SU-DHL-6 (cell line): ENCODE measurements around the gene CEP19.

Experiments
- H2AFZ ChIP-seq: fragments of 200-600 bp; sonication (generic); 2 replicates; pipeline ENCODE4 v1.6.1; 2014; ENCODE audit warnings: low read depth, mild to moderate bottlenecking, moderate library complexity, mixed read lengths, antibody characterized with exemption, low read length; ENCODE audit not compliant: severe bottlenecking
- H3F3A ChIP-seq: fragments of 200-600 bp; shearing (Covaris generic); 2 replicates; pipeline ENCODE4 v1.6.0; 2016; ENCODE audit warnings: antibody characterized with exemption, mild to moderate bottlenecking; ENCODE audit not compliant: insufficient read depth
- H3K27ac ChIP-seq: fragments of 200-600 bp; sonication (generic); 2 replicates; pipeline ENCODE4 v1.5.1; 2016; ENCODE audit warnings: low read depth, mild to moderate bottlenecking, low read length, moderate library complexity, mixed read lengths
- H3K27me3 ChIP-seq: fragments of 200-600 bp; sonication (generic), shearing (Covaris generic); 2 replicates; pipeline ENCODE4 v1.6.0; 2014; ENCODE audit warnings: mild to moderate bottlenecking, low read length
- H3K36me3 ChIP-seq: fragments of 200-600 bp; sonication (generic); 2 replicates; pipeline ENCODE4 v1.6.1; 2014; ENCODE audit warnings: mild to moderate bottlenecking, low read length, mixed read lengths
- H3K4me2 ChIP-seq: fragments of 300-600, 200-600 bp; shearing (Covaris generic), sonication (generic); 2 replicates; pipeline ENCODE4 v1.6.0; 2014; ENCODE audit warnings: low read length, low read depth, mild to moderate bottlenecking; ENCODE audit not compliant: poor library complexity, severe bottlenecking
- H3K4me3 ChIP-seq: fragments of 200-600 bp; sonication (generic); 2 replicates; pipeline ENCODE4 v1.5.1; 2014; ENCODE audit warnings: antibody characterized with exemption, low read length, mild to moderate bottlenecking, mixed read lengths; ENCODE audit not compliant: insufficient read depth, poor library complexity, severe bottlenecking
- H3K79me2 ChIP-seq: fragments of 200-600 bp; sonication (generic); 2 replicates; pipeline ENCODE4 v1.6.1; 2014; ENCODE audit warnings: mild to moderate bottlenecking, low read length, moderate library complexity; ENCODE audit not compliant: insufficient read depth
- H3K9ac ChIP-seq: fragments of 200-600 bp; sonication (generic); 2 replicates; pipeline ENCODE4 v1.7.0; 2014; ENCODE audit warnings: mild to moderate bottlenecking, low read length
- H3K9me2 ChIP-seq: fragments of 200-600 bp; sonication (generic); replicated peaks from 2 replicates; pipeline ENCODE4 v1.6.1; 2014; ENCODE audit warnings: low read length; ENCODE audit not compliant: insufficient read depth
- H3K9me3 ChIP-seq: fragments of 200-600 bp; sonication (generic); 2 replicates; pipeline ENCODE4 v1.6.1; 2014; ENCODE audit warnings: low read length, mixed read lengths; ENCODE audit not compliant: insufficient read depth
- H4K20me1 ChIP-seq: fragments of 200-600 bp; sonication (generic); 2 replicates; pipeline ENCODE4 v1.6.1; 2014; ENCODE audit warnings: low read depth, mild to moderate bottlenecking, antibody characterized with exemption, low read length, moderate library complexity, mixed read lengths
- EZH2phosphoT487 ChIP-seq: fragments of 200-600 bp; sonication (generic), shearing (Covaris generic); conservative IDR thresholded peaks from 2 replicates; pipeline ENCODE4 v1.6.1; 2018; ENCODE audit warnings: mild to moderate bottlenecking, antibody characterized with exemption, low read length, moderate library complexity, mixed read lengths
- TF ChIP-seq, protein P1 (sequence below): fragments of 200-600 bp; sonication (generic); IDR thresholded peaks from one replicate; pipeline ENCODE4 v1.5.1; 2017; ENCODE audit warnings: antibody characterized with exemption, mild to moderate bottlenecking, low read length, moderate library complexity; ENCODE audit not compliant: insufficient read depth, poor library complexity, severe bottlenecking

CEP19 gene

DNA sequence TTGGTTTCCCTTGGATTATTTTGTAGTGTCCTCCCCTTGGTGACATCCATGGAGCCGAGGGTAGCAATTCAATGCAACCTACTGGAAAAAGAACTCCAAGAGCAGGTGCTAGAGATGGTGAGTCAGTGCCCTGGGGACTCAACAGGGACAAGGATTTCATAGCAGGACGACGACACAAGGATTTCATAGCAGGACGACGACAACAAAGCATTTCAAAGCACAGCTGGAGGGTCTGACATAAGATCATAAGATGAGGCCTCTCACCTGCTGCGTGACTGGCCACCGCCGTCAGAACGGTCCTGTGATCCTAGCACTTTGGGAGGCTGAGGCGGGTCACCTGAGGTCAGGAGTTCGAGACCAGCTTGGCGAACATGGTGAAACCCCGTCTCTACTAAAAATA, 50.0 kb downstream of the CEP19 start:
- no peak overlapping the region for H3K4me3 ChIP-seq
- H2AFZ ChIP-seq: no peak overlapping the region
- H3K27ac ChIP-seq: no peak overlapping the region
- H3K79me2 ChIP-seq: no peaks in the 10 kb centered on the region
- no peak overlapping the region for H3K4me2 ChIP-seq
- no peaks in the 10 kb centered on the region for H3K9me3 ChIP-seq
- H3K9ac ChIP-seq: no peak overlapping the region
- no peaks in the 10 kb centered on the region for H3K9me2 ChIP-seq
- no peaks in the 10 kb centered on the region for H4K20me1 ChIP-seq
- no peaks in the 10 kb centered on the region for H3K36me3 ChIP-seq
- no peak for TF ChIP-seq EZH2phosphoT487
- TF ChIP-seq, protein P1, sequence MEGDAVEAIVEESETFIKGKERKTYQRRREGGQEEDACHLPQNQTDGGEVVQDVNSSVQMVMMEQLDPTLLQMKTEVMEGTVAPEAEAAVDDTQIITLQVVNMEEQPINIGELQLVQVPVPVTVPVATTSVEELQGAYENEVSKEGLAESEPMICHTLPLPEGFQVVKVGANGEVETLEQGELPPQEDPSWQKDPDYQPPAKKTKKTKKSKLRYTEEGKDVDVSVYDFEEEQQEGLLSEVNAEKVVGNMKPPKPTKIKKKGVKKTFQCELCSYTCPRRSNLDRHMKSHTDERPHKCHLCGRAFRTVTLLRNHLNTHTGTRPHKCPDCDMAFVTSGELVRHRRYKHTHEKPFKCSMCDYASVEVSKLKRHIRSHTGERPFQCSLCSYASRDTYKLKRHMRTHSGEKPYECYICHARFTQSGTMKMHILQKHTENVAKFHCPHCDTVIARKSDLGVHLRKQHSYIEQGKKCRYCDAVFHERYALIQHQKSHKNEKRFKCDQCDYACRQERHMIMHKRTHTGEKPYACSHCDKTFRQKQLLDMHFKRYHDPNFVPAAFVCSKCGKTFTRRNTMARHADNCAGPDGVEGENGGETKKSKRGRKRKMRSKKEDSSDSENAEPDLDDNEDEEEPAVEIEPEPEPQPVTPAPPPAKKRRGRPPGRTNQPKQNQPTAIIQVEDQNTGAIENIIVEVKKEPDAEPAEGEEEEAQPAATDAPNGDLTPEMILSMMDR: no peak
- no peaks in the 10 kb centered on the region for H3F3A ChIP-seq
- H3K27me3 ChIP-seq: no peaks in the 10 kb centered on the region

DNA sequence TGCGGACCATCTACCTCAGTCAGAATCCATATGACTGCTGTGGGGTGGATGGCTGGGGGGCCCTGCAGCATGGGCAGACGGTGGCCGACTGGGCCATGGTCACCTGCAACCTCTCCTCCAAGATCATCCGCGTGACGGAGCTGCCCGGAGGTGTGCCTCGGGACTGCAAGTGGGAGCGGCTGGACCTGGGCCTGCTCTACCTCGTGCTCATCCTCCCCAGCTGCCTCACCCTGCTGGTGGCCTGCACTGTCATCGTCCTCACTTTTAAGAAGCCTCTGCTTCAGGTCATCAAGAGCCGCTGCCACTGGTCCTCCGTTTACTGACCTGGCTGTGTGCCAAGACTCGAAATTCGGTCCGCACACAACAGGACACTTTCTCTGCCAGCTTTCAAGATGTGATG, 50.6 kb downstream of the CEP19 start:
- H3K27ac ChIP-seq: no peak overlapping the region
- H3K9me3 ChIP-seq: no peaks in the 10 kb centered on the region
- TF ChIP-seq, protein P1: no peak
- no peak for TF ChIP-seq EZH2phosphoT487
- H3K4me2 ChIP-seq: no peak overlapping the region
- no peaks in the 10 kb centered on the region for H3K36me3 ChIP-seq
- no peak overlapping the region for H3K9ac ChIP-seq
- no peaks in the 10 kb centered on the region for H3K9me2 ChIP-seq
- no peaks in the 10 kb centered on the region for H4K20me1 ChIP-seq
- H3K79me2 ChIP-seq: no peaks in the 10 kb centered on the region
- no peak overlapping the region for H3K4me3 ChIP-seq
- H3K27me3 ChIP-seq: no peaks in the 10 kb centered on the region
- no peak overlapping the region for H2AFZ ChIP-seq
- H3F3A ChIP-seq: no peaks in the 10 kb centered on the region

DNA sequence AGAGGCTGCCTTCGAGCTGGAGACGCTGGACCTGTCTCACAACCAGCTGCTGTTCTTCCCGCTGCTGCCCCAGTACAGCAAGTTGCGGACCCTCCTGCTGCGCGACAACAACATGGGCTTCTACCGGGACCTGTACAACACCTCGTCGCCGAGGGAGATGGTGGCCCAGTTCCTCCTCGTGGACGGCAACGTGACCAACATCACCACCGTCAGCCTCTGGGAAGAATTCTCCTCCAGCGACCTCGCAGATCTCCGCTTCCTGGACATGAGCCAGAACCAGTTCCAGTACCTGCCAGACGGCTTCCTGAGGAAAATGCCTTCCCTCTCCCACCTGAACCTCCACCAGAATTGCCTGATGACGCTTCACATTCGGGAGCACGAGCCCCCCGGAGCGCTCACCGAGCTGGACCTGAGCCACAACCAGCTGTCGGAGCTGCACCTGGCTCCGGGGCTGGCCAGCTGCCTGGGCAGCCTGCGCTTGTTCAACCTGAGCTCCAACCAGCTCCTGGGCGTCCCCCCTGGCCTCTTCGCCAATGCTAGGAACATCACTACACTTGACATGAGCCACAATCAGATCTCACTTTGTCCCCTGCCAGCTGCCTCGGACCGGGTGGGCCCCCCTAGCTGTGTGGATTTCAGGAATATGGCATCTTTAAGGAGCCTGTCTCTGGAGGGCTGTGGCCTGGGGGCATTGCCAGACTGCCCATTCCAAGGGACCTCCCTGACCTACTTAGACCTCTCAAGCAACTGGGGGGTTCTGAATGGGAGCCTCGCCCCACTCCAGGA, 51.5 kb downstream of the CEP19 start:
- Histone ChIP-seq H3K4me3 (no peak overlapping the region), H3K27ac (no peak overlapping the region), H4K20me1 (no peaks in the 10 kb centered on the region), H3K9me2 (no peaks in the 10 kb centered on the region), H3K27me3 (no peaks in the 10 kb centered on the region), H3K36me3 (no peaks in the 10 kb centered on the region), H3K9me3 (no peaks in the 10 kb centered on the region), H3K9ac (no peak overlapping the region), H3K4me2 (no peak overlapping the region), H3F3A (no peaks in the 10 kb centered on the region), H3K79me2 (no peaks in the 10 kb centered on the region), H2AFZ (no peak overlapping the region)
- TF ChIP-seq EZH2phosphoT487: no peak
- TF ChIP-seq, protein P1: no peak
